Aorta (tissue), 5 donors: Measurements from ENCODE around the gene DRC7. TPM values are rescaled to one million over a fixed set of nuclear protein-coding genes. Genes with fewer than 3 reads are reported as not detected.

Experiments used
- ATAC-seq: fragments of 200-7000 bp; cut with Tn5 transposase; one replicate; pipeline ENCODE4 v1.9.1; 2022; ENCODE audit warnings: moderate library complexity; ENCODE audit not compliant: low FRiP score
- DNase-seq, 2 donors: peaks; one replicate each; pipeline ENCODE4 v3.0.0-alpha.2; 2020
- H3K27ac ChIP-seq, 2 donors: one replicate each; pipeline ENCODE4 v1.5.1; 2013; ENCODE audit warnings: low read length in 2 of 2, mild to moderate bottlenecking in 2 of 2, moderate library complexity in 2 of 2, control low read depth in 1 of 2, inconsistent platforms in 1 of 2, low read depth in 1 of 2
- H3K27me3 ChIP-seq, 2 donors: one replicate each; pipeline ENCODE4 v1.6.1; 2013; ENCODE audit warnings: control low read depth in 1 of 2, low read length in 1 of 2, mild to moderate bottlenecking in 1 of 2, moderate library complexity in 1 of 2; ENCODE audit not compliant: insufficient read depth in 2 of 2, control insufficient read depth in 1 of 2
- H3K36me3 ChIP-seq, 2 donors: one replicate each; pipeline ENCODE4 v1.6.1; 2013; ENCODE audit warnings: control low read depth in 1 of 2, low read length in 1 of 2, mild to moderate bottlenecking in 1 of 2; ENCODE audit not compliant: insufficient read depth in 2 of 2, control insufficient read depth in 1 of 2
- H3K4me1 ChIP-seq, 2 donors: one replicate each; pipeline ENCODE4 v1.6.1; 2013; ENCODE audit warnings: low read length in 2 of 2, control low read depth in 1 of 2, mild to moderate bottlenecking in 1 of 2, moderate library complexity in 1 of 2; ENCODE audit not compliant: insufficient read depth in 2 of 2, control insufficient read depth in 1 of 2
- H3K4me3 ChIP-seq, 2 donors: one replicate each; pipeline ENCODE4 v1.5.1; 2013; ENCODE audit warnings: low read length in 2 of 2, control low read depth in 1 of 2, mild to moderate bottlenecking in 1 of 2
- H3K9me3 ChIP-seq: one replicate; pipeline ENCODE4 v1.6.1; 2013; ENCODE audit warnings: mild to moderate bottlenecking, low read length; ENCODE audit not compliant: control insufficient read depth
- WGBS, 2 donors: extraction: QIAGEN DNeasy Blood & Tissue Kit; methylation state at CpG; one replicate each; pipeline ENCODE4 v1.1.7; 2013; 5-methylcytosine and 5-hydroxymethylcytosine counted together
- intact Hi-C, 2 donors: fragments of 100-400 bp; cut with DNase I; formaldehyde crosslinking; loops; one replicate each; pipeline versions ENCODE4 v1.14.2 to v1.15.0; 2022
- polyA plus RNA-seq, 2 donors: library from polyadenylated mRNA; stranded (reverse); fragments of 200-250 nt; gene quantifications; one replicate each; pipeline ENCODE4 v1.2.3, GENCODE V29; 2013
- total RNA-seq, 2 donors: library from RNA; stranded (reverse); fragmentation: NEBNext Ultra II Directional; extraction: Animal tissue kit (Norgen Biotek cat#: 25700); gene quantifications; one replicate each; pipeline ENCODE4 v1.2.1, GENCODE V29; 2021
- donor health status: healthy with polysubstance abuse.
- donor health status: Bipolar disorder and iron deficiency.
- donor health status: DM: no; HTN: no; CAD: no.
- donor health status: DM: no; HTN: no; CAD: no.
- donor health status: DM: yes; HTN: yes; CAD: no.

DRC7 gene
- total and polyA plus RNA-seq, 4 donors = 0.08 TPM; not detected in 3

DNA sequence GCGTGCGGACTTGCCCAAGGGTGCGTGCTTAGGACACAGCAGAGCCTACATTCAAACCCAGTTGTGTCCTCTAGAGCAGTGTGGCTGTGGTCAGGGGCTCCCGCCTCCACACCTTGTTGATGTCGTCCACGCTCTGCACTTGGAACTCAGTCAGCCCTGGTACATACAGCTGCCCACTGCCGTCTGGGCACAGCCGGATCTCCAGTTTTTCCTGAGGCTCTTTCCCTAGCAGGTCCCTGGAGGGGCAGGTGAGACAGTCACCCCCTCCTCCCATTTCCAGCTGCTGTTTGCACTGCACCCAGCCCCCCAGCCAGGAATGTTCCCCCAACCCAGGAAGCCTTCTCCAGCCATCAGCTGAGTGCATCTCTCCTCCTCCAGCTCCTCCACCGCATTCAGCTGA, 66.7 kb downstream of the DRC7 start:
- Histone ChIP-seq H3K9me3 (no peaks in the 10 kb centered on the region), H3K27ac (no peak overlapping the region), H3K4me1 (no peaks in the 10 kb centered on the region), H3K4me3 (no peak overlapping the region), H3K36me3 (no peaks in the 10 kb centered on the region), H3K27me3 (no peaks in the 10 kb centered on the region)
- DNase-seq (peak in 1 of 2 donors; percentile 38), ATAC-seq (no peak)
- 80 to 81% methylated on average over 9 of the region's 9 CpGs for WGBS, 2 donors
- intact Hi-C loops = loop anchor here in 1 of 2 donors (5.0 kb wide), 1 partner anchor 41 kb away; the partner anchor contains the start of gene KIFC3

GRCh38 chr16:57761957-57762356, 67.4 kb downstream of the DRC7 start:
- Histone ChIP-seq H3K4me3 (no peak overlapping the region), H3K36me3 (no peaks in the 10 kb centered on the region), H3K9me3 (no peaks in the 10 kb centered on the region), H3K27me3 (no peaks in the 10 kb centered on the region), H3K4me1 (no peaks in the 10 kb centered on the region), H3K27ac (no peak overlapping the region)
- no peak for ATAC-seq
- intact Hi-C loops = loop anchor here in 1 of 2 donors (5.0 kb wide), 1 partner anchor 40 kb away; the partner anchor contains the start of gene KIFC3
- WGBS, 2 donors = 94 to 97% methylated on average over 12 of the region's 12 CpGs
- peak in 1 of 2 donors; percentile 44 for DNase-seq

- H3K9me3 ChIP-seq = no peaks in the 10 kb centered on the region
- H3K4me1 ChIP-seq = no peaks in the 10 kb centered on the region
- H3K4me3 ChIP-seq = no peak overlapping the region
- no peaks in the 10 kb centered on the region for H3K27me3 ChIP-seq
- DNase-seq (peak in 1 of 2 donors; percentile 42), ATAC-seq (no peak)
- intact Hi-C loops = loop anchor here in 1 of 2 donors (5.0 kb wide), 1 partner anchor 40 kb away; the partner anchor contains the start of gene KIFC3
- no peak overlapping the region for H3K27ac ChIP-seq
- 80 to 82% methylated on average over 15 of the region's 15 CpGs for WGBS, 2 donors
- H3K36me3 ChIP-seq = no peaks in the 10 kb centered on the region
These were observed 67.9 kb downstream of the DRC7 start for GRCh38 chr16:57762365-57763040.

DNA sequence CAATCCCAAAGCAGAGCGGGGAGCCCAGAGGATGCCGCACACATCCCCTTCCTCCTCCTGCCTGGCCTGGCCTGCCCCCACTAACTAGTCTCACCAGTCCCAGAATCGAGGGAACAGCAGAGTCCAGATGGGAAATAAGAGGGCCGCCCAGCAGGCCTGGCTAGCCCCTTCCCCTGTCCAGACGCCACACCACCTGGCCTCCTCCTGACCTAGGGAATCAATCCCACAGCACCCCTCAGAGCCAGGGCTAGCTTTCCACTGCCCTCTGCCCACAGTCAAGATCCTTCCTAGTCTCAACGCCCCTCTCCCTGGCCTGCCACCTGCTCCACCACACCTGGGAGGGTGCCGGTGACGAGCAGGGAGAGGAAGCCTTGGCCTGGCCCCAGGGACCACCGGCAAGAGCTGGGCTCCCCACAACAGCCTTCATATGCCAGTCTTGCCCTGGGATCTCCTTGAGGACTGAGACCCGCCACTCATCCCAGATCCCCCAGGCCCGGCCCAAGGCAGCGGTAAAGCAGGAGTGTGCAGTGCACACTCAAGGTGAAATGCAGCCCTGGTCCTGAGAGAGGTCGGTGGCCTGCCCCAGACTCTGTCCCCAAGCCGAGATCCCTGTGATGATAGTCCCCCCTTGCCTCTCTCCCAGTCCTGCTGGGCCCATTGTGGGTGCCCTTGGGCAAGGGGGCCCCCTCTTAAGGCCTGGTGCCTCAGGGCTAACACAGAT, 68.8 kb downstream of the DRC7 start:
- no peak overlapping the region for H3K27ac ChIP-seq
- ATAC-seq (no peak), DNase-seq (peak in 1 of 2 donors; percentile 40)
- WGBS, 2 donors = 93 to 98% methylated on average over 12 to 14 of the region's 14 CpGs
- H3K4me1 ChIP-seq = no peaks in the 10 kb centered on the region
- H3K36me3 ChIP-seq = no peaks in the 10 kb centered on the region
- intact Hi-C loops = loop anchor here in 1 of 2 donors (5.0 kb wide), 1 partner anchor 39 kb away; the partner anchor contains the start of gene KIFC3
- H3K9me3 ChIP-seq = no peaks in the 10 kb centered on the region
- no peaks in the 10 kb centered on the region for H3K27me3 ChIP-seq
- no peak overlapping the region for H3K4me3 ChIP-seq

GRCh38 chr16:57764006-57764340, 69.4 kb downstream of the DRC7 start:
- DNase-seq = peak in 1 of 2 donors; percentile 43
- no peak for ATAC-seq
- 92 to 93% methylated on average over 8 to 9 of the region's 9 CpGs for WGBS, 2 donors
- Histone ChIP-seq H3K36me3 (no peaks in the 10 kb centered on the region), H3K27me3 (no peaks in the 10 kb centered on the region), H3K9me3 (no peaks in the 10 kb centered on the region), H3K4me3 (no peak overlapping the region), H3K4me1 (no peaks in the 10 kb centered on the region), H3K27ac (no peak overlapping the region)
- intact Hi-C loops = loop anchor here in 1 of 2 donors (5.0 kb wide), 1 partner anchor 38 kb away; the partner anchor contains the start of gene KIFC3

- Histone ChIP-seq H3K9me3 (no peaks in the 10 kb centered on the region), H3K27ac (no peak overlapping the region), H3K4me1 (no peaks in the 10 kb centered on the region), H3K27me3 (no peaks in the 10 kb centered on the region), H3K36me3 (no peaks in the 10 kb centered on the region), H3K4me3 (no peak overlapping the region)
- ATAC-seq = no peak
- intact Hi-C loops = loop anchor here in 1 of 2 donors (5.0 kb wide), 1 partner anchor 38 kb away; the partner anchor contains the start of gene KIFC3
- peak in 1 of 2 donors; percentile 77 for DNase-seq
- 33 to 36% methylated on average over 6 of the region's 6 CpGs for WGBS, 2 donors
These were observed 69.9 kb downstream of the DRC7 start for GRCh38 chr16:57764341-57765159.

GRCh38 chr16:57765160-57765728, 70.6 kb downstream of the DRC7 start:
- ATAC-seq (no peak), DNase-seq (peak in 1 of 2 donors; percentile 38)
- Histone ChIP-seq H3K4me3 (no peak overlapping the region), H3K36me3 (no peaks in the 10 kb centered on the region), H3K27ac (no peak overlapping the region), H3K27me3 (no peaks in the 10 kb centered on the region), H3K9me3 (no peaks in the 10 kb centered on the region), H3K4me1 (no peaks in the 10 kb centered on the region)
- intact Hi-C loops = no loop called here
- 90 to 97% methylated on average over 16 to 17 of the region's 17 CpGs for WGBS, 2 donors

- no peaks in the 10 kb centered on the region for H3K27me3 ChIP-seq
- H3K9me3 ChIP-seq = no peaks in the 10 kb centered on the region
- ATAC-seq = no peak
- peak; percentile 24 to 72 for DNase-seq
- no peak overlapping the region for H3K27ac ChIP-seq
- intact Hi-C loops = no loop called here
- no peak overlapping the region for H3K4me3 ChIP-seq
- H3K4me1 ChIP-seq = no peaks in the 10 kb centered on the region
- H3K36me3 ChIP-seq = no peaks in the 10 kb centered on the region
- 93% methylated on average over 15 of the region's 15 CpGs for WGBS, 2 donors
These were observed 72.2 kb downstream of the DRC7 start for GRCh38 chr16:57766714-57767348.
